ENCODE measurements around the gene STK10.

Gene STK10

GRCh38 chr5:172064358-172064757 lies 123.7 kb downstream of the STK10 start:
- no peak for DNase-seq (ENCODE audit: low read depth)
- no peak for TF ChIP-seq CTCF (IDR thresholded peaks at IDR 0.05; ENCODE audit: control insufficient read depth, insufficient read depth, low read depth, low read length, missing control alignments)

GRCh38 chr5:172063463-172064235 lies 124.4 kb downstream of the STK10 start:
- TF ChIP-seq CTCF (IDR thresholded peaks at IDR 0.05; ENCODE audit: control insufficient read depth, insufficient read depth, low read depth, low read length, missing control alignments): no peak
- DNase-seq (ENCODE audit: low read depth): no peak
- no peak overlapping the region for H3K4me3 ChIP-seq (ENCODE audit: control insufficient read depth, low read depth, low read length)

More at GRCh38 chr5:172064358-172064757, 123.7 kb downstream of the STK10 start:
- H3K4me3 ChIP-seq (ENCODE audit: control insufficient read depth, low read depth, low read length): no peak overlapping the region

- no peak for DNase-seq (ENCODE audit: low read depth)
- TF ChIP-seq CTCF (IDR thresholded peaks at IDR 0.05; ENCODE audit: control insufficient read depth, insufficient read depth, low read depth, low read length, missing control alignments): peak; percentile 63
- H3K4me3 ChIP-seq (ENCODE audit: control insufficient read depth, low read depth, low read length): no peak overlapping the region
These were observed 128.3 kb downstream of the STK10 start for GRCh38 chr5:172059661-172060100.

GRCh38 chr5:172058088-172058487 lies 129.9 kb downstream of the STK10 start:
- TF ChIP-seq CTCF (IDR thresholded peaks at IDR 0.05; ENCODE audit: control insufficient read depth, insufficient read depth, low read depth, low read length, missing control alignments): no peak

GRCh38 chr5:172055996-172056395 lies 132.0 kb downstream of the STK10 start:
- TF ChIP-seq CTCF (IDR thresholded peaks at IDR 0.05; ENCODE audit: control insufficient read depth, insufficient read depth, low read depth, low read length, missing control alignments): no peak

More at GRCh38 chr5:172058088-172058487, 129.9 kb downstream of the STK10 start:
- H3K4me3 ChIP-seq (ENCODE audit: control insufficient read depth, low read depth, low read length): no peak overlapping the region
- DNase-seq (ENCODE audit: low read depth): no peak

GRCh38 chr5:172055421-172055820 lies 132.6 kb downstream of the STK10 start:
- TF ChIP-seq CTCF (IDR thresholded peaks at IDR 0.05; ENCODE audit: control insufficient read depth, insufficient read depth, low read depth, low read length, missing control alignments): no peak
- H3K4me3 ChIP-seq (ENCODE audit: control insufficient read depth, low read depth, low read length): no peak overlapping the region
- DNase-seq (ENCODE audit: low read depth): no peak

More at GRCh38 chr5:172055996-172056395, 132.0 kb downstream of the STK10 start:
- no peak overlapping the region for H3K4me3 ChIP-seq (ENCODE audit: control insufficient read depth, low read depth, low read length)
- DNase-seq (ENCODE audit: low read depth): no peak
